ENCODE data around the gene PLCG2. TPM values are rescaled to one million over a fixed set of nuclear protein-coding genes. Genes with fewer than 3 reads are reported as not detected.
"Not testable (repeated sequence)": the region's sequence is repeated elsewhere in the genome, so short reads cannot be mapped to it uniquely, and the experiment has no call there.

PLCG2 gene
- total and polyA plus RNA-seq, 2 experiments from 2014 or later: 2.5 to 5.0 TPM

DNA sequence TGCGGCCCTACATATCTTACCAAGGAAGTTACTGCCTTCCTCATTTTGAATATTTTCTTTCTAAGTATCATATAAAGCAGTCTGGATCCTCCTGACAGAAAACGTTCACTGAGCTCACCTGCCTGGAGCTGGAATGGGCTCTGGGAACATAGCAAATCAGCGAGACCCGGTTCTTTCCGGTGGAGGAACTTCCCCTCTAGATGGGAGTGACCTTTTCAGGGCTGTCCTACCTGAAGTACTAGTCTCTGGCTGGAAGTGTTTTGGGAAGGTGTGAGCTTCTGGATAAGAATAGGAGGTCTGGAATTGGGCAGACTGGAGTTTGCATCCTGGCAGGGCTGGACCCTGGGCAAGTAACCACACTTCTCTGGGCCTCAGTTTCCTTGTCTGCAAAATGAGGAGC, 152.8 kb downstream of the PLCG2 start:
- TF ChIP-seq, protein P1, sequence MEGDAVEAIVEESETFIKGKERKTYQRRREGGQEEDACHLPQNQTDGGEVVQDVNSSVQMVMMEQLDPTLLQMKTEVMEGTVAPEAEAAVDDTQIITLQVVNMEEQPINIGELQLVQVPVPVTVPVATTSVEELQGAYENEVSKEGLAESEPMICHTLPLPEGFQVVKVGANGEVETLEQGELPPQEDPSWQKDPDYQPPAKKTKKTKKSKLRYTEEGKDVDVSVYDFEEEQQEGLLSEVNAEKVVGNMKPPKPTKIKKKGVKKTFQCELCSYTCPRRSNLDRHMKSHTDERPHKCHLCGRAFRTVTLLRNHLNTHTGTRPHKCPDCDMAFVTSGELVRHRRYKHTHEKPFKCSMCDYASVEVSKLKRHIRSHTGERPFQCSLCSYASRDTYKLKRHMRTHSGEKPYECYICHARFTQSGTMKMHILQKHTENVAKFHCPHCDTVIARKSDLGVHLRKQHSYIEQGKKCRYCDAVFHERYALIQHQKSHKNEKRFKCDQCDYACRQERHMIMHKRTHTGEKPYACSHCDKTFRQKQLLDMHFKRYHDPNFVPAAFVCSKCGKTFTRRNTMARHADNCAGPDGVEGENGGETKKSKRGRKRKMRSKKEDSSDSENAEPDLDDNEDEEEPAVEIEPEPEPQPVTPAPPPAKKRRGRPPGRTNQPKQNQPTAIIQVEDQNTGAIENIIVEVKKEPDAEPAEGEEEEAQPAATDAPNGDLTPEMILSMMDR (IDR thresholded peaks at IDR 0.05; ENCODE audit: poor library complexity): no peak
- TF ChIP-seq EZH2phosphoT487 (IDR thresholded peaks at IDR 0.05; ENCODE audit: low read depth, severe bottlenecking, unreplicated experiment): no peak
- no peak for TF ChIP-seq EZH2 (IDR thresholded peaks at IDR 0.05; ENCODE audit: borderline replicate concordance)

DNA sequence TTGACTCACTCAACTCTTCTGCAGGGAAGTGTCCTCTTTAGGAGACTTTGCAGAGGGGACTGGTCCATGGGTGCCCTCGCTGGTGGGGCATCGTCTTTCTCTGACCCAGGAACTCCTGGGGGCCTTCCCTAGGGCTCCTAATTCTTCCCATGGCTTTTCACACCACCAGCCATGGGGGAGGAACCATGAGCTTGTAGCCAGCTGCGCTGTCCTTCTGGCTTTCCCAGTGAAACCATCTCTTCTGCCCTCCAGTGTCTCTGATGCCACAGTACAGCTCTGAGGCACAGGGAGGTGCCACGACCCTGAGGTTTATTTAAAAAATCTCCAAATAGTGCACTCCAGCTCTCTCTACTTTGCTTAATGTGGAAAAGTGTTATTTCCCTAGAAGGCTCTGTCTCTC, 153.6 kb downstream of the PLCG2 start:
- H3K4me1 ChIP-seq (ENCODE audit: insufficient read depth): no peaks in the 10 kb centered on the region
- no peak overlapping the region for H3K27ac ChIP-seq
- H3K9me3 ChIP-seq (ENCODE audit: low read depth): no peaks in the 10 kb centered on the region
- H3K4me2 ChIP-seq: no peak overlapping the region
- 92% methylated on average over 4 of the region's 4 CpGs for WGBS (ENCODE audit: low lambda C conversion rate, missing lambda C conversion rate)
- no peaks in the 10 kb centered on the region for H4K20me1 ChIP-seq (ENCODE audit: insufficient read depth, poor library complexity, severe bottlenecking)
- H2AFZ ChIP-seq: no peak overlapping the region
- no peaks in the 10 kb centered on the region for H3K79me2 ChIP-seq
- no peaks in the 10 kb centered on the region for H3K36me3 ChIP-seq (replicated peaks; ENCODE audit: insufficient read depth, low read depth)
- H3K27me3 ChIP-seq: no peaks in the 10 kb centered on the region
- TF ChIP-seq, protein P1 (IDR thresholded peaks at IDR 0.05; ENCODE audit: poor library complexity): no peak
- no peak for TF ChIP-seq EZH2phosphoT487 (IDR thresholded peaks at IDR 0.05; ENCODE audit: low read depth, severe bottlenecking, unreplicated experiment)
- TF ChIP-seq EZH2 (IDR thresholded peaks at IDR 0.05; ENCODE audit: borderline replicate concordance): no peak
- H3K4me3 ChIP-seq: no peak overlapping the region
- no peaks in the 10 kb centered on the region for H3K9me2 ChIP-seq (replicated peaks; ENCODE audit: insufficient read depth)
- no peak for DNase-seq (ENCODE audit: low spot score)

More for the DNA sequence above, 152.8 kb downstream of the PLCG2 start:
- Histone ChIP-seq H3K9me2 (replicated peaks; ENCODE audit: insufficient read depth) (no peaks in the 10 kb centered on the region), H3K27ac (no peak overlapping the region), H4K20me1 (ENCODE audit: insufficient read depth, poor library complexity, severe bottlenecking) (no peaks in the 10 kb centered on the region), H3K4me3 (no peak overlapping the region), H3K79me2 (no peaks in the 10 kb centered on the region), H3K9me3 (ENCODE audit: low read depth) (no peaks in the 10 kb centered on the region), H3K4me1 (ENCODE audit: insufficient read depth) (no peaks in the 10 kb centered on the region), H3K36me3 (replicated peaks; ENCODE audit: insufficient read depth, low read depth) (no peaks in the 10 kb centered on the region), H3K4me2 (no peak overlapping the region), H2AFZ (no peak overlapping the region), H3K27me3 (no peaks in the 10 kb centered on the region)
- no peak for DNase-seq (ENCODE audit: low spot score)
- 93% methylated on average over 5 of the region's 5 CpGs for WGBS (ENCODE audit: low lambda C conversion rate, missing lambda C conversion rate)

DNA sequence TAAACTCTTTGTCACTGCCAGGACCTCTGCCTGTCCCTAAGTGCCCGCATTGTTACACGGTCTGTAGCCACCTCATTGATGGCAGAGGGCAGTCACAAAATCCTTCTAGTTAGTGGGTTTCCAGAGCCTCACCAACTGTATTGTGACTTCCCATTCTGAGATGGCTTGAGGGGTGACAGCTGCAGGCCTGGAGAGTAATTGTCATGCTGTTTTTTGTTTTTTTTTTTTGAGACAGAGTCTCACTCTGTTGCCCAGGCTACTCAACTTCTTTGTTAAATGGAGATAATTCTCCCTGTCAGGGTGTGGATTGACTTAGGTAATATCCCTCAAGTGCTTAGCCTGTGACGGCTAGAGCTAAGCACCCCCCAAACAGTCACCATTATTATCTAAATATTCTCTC, 154.3 kb downstream of the PLCG2 start:
- Histone ChIP-seq H2AFZ (no peak overlapping the region), H3K4me2 (no peak overlapping the region), H3K9me2 (replicated peaks; ENCODE audit: insufficient read depth) (no peaks in the 10 kb centered on the region), H3K9me3 (ENCODE audit: low read depth) (no peaks in the 10 kb centered on the region), H3K4me3 (no peak overlapping the region), H3K36me3 (replicated peaks; ENCODE audit: insufficient read depth, low read depth) (no peaks in the 10 kb centered on the region), H3K27ac (no peak overlapping the region), H4K20me1 (ENCODE audit: insufficient read depth, poor library complexity, severe bottlenecking) (no peaks in the 10 kb centered on the region), H3K27me3 (no peaks in the 10 kb centered on the region), H3K4me1 (ENCODE audit: insufficient read depth) (no peaks in the 10 kb centered on the region), H3K79me2 (no peaks in the 10 kb centered on the region)
- DNase-seq (ENCODE audit: low spot score): no peak
- TF ChIP-seq EZH2 (IDR thresholded peaks at IDR 0.05; ENCODE audit: borderline replicate concordance): no peak
- TF ChIP-seq, protein P1 (IDR thresholded peaks at IDR 0.05; ENCODE audit: poor library complexity): no peak
- no peak for TF ChIP-seq EZH2phosphoT487 (IDR thresholded peaks at IDR 0.05; ENCODE audit: low read depth, severe bottlenecking, unreplicated experiment)
- 90% methylated on average over 3 of the region's 3 CpGs for WGBS (ENCODE audit: low lambda C conversion rate, missing lambda C conversion rate)

DNA sequence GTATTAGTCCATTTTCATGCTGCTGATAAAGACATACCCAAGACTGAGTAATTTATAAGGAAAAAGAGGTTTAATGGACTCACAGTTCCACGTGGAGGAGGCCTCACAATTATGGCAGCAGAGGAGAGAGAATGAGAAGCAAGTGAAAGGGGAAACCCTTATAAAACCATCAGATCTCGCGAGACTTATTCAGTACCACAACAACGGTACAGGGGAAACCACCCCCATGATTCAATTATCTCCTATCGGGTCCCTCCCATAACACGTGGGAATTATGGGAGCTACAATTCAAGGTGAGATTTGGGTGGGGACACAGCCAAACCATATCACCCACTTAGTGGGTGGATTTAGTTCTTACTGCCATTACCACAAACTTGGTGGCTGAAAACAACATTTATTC, 155.6 kb downstream of the PLCG2 start:
- not testable (repeated sequence) for DNase-seq (ENCODE audit: low spot score); H2AFZ ChIP-seq; H3K4me3 ChIP-seq; H3K9me3 ChIP-seq (ENCODE audit: low read depth); H3K9me2 ChIP-seq (replicated peaks; ENCODE audit: insufficient read depth); H3K4me2 ChIP-seq; H3K79me2 ChIP-seq; H3K4me1 ChIP-seq (ENCODE audit: insufficient read depth); H3K36me3 ChIP-seq (replicated peaks; ENCODE audit: insufficient read depth, low read depth); H3K27me3 ChIP-seq; H4K20me1 ChIP-seq (ENCODE audit: insufficient read depth, poor library complexity, severe bottlenecking); H3K27ac ChIP-seq
- WGBS (ENCODE audit: low lambda C conversion rate, missing lambda C conversion rate): 93% methylated on average over 6 of the region's 6 CpGs
